Activated CD4-positive, alpha-beta T cell treated with anti-CD3 and anti-CD28 coated beads for 36 hours (primary cell): ENCODE measurements around the gene CFAP65. TPM values are rescaled to one million over a fixed set of nuclear protein-coding genes. Genes with fewer than 3 reads are reported as not detected.

Source experiments
- ATAC-seq: fragments of 200-7000 bp; cut with Tn5 transposase; one replicate; pipeline ENCODE4 v1.10.0; 2021; ENCODE audit warnings: mild to moderate bottlenecking, moderate library complexity
- CTCF ChIA-PET: fragments of 350-600 bp; sonication (Branson Sonifier 250); formaldehyde crosslinking; loops from one replicate; lab custom pipeline; 2021; ENCODE audit warnings: antibody characterized with exemption; lab: Charles Lee
- POLR2A ChIA-PET: fragments of 350-600 bp; sonication (Branson Sonifier 250); formaldehyde crosslinking; loops from one replicate; lab custom pipeline; 2021; ENCODE audit warnings: antibody characterized with exemption, inconsistent platforms; lab: Charles Lee
- DNase-seq: peaks from one replicate; pipeline ENCODE4 v3.0.0-alpha.2; 2020
- H3K27ac Mint-ChIP-seq: one replicate; pipeline ENCODE4 v1.8.0; 2021; ENCODE audit warnings: mixed read lengths
- H3K27me3 Mint-ChIP-seq: one replicate; pipeline ENCODE4 v1.8.0; 2021; ENCODE audit warnings: mixed read lengths
- H3K36me3 Mint-ChIP-seq: one replicate; pipeline ENCODE4 v1.8.0; 2021; ENCODE audit warnings: low read depth, mixed read lengths
- H3K4me1 Mint-ChIP-seq: one replicate; pipeline ENCODE4 v1.8.0; 2021; ENCODE audit warnings: mixed read lengths
- H3K4me3 Mint-ChIP-seq: one replicate; pipeline ENCODE4 v1.8.0; 2021; ENCODE audit warnings: mild to moderate bottlenecking, moderate library complexity, mixed read lengths
- H3K9me3 Mint-ChIP-seq: one replicate; pipeline ENCODE4 v1.8.0; 2021; ENCODE audit warnings: low read depth, mixed read lengths
- intact Hi-C, 2 experiments: fragments of 100-400 bp; cut with DNase I in 1 of 2; cut with micrococcal nuclease in 1 of 2; formaldehyde crosslinking; loops; one replicate each; pipeline versions ENCODE4 v1.14.2 to v1.15.1; 2022 to 2024; cut with DNase I, micrococcal nuclease
- total RNA-seq, 2 experiments: library from RNA; stranded (reverse); gene quantifications; one replicate each; pipeline ENCODE4 v1.2.3, GENCODE V29; 2021

The CFAP65 gene
- total RNA-seq = not detected

- Mint-ChIP-seq H3K27me3 (peaks cover 43% of the 10 kb centered on the region), H3K36me3 (no peaks in the 10 kb centered on the region), H3K4me1 (peaks cover 9% of the 10 kb centered on the region), H3K9me3 (no peaks in the 10 kb centered on the region), H3K27ac (no peak within 1 kb of the TSS), H3K4me3 (peak within 1 kb of the TSS; percentile 51)
- ATAC-seq = peak; percentile 60
- peak; percentile 70 for DNase-seq
- intact Hi-C loops = no loop called here
- POLR2A ChIA-PET = no interaction called here
- CTCF ChIA-PET = interaction anchor here (0.7 to 5.5 kb wide), 8 partner anchors 12 to 399 kb away, joined by 3 to 42 read pairs (median 4); partner anchors contain the start of genes ANKZF1 and ATG9A
Measured at GRCh38 chr2:219041252-219041651, at the start of gene CFAP65. Gene CFAP65 (minus strand): TSS chr2:219041516. CDS start chr2:219039048, 2,468 bp downstream.

- H3K27me3 Mint-ChIP-seq = no peaks in the 10 kb centered on the region
- POLR2A ChIA-PET = no interaction called here
- peaks cover 5% of the 10 kb centered on the region for H3K36me3 Mint-ChIP-seq
- H3K4me3 Mint-ChIP-seq = no peak overlapping the region
- intact Hi-C loops = no loop called here
- H3K9me3 Mint-ChIP-seq = no peaks in the 10 kb centered on the region
- no peak for DNase-seq
- CTCF ChIA-PET = interaction anchor here (0.6 to 3.2 kb wide), 10 partner anchors 10 to 111 kb away, joined by 3 to 20 read pairs (median 4); no protein-coding TSS in a partner anchor
- ATAC-seq = no peak
- peaks cover 9% of the 10 kb centered on the region for H3K4me1 Mint-ChIP-seq
- H3K27ac Mint-ChIP-seq = no peak overlapping the region
Measured at GRCh38 chr2:219090436-219091299, 49.4 kb upstream of the CFAP65 start.

GRCh38 chr2:219089330-219089729, 48.0 kb upstream of the CFAP65 start:
- POLR2A ChIA-PET = no interaction called here
- Mint-ChIP-seq H3K36me3 (peaks cover 5% of the 10 kb centered on the region), H3K9me3 (no peaks in the 10 kb centered on the region), H3K4me1 (peaks cover 9% of the 10 kb centered on the region), H3K27ac (no peak overlapping the region), H3K27me3 (no peaks in the 10 kb centered on the region), H3K4me3 (no peak overlapping the region)
- DNase-seq (no peak), ATAC-seq (no peak)
- CTCF ChIA-PET = interaction anchor here (2.1 kb wide), 1 partner anchor 14 kb away, joined by 9 read pairs; no protein-coding TSS in a partner anchor
- intact Hi-C loops = no loop called here

GRCh38 chr2:219087848-219088247, 46.5 kb upstream of the CFAP65 start:
- POLR2A ChIA-PET = interaction anchor here (0.7 kb wide), 1 partner anchor 25 kb away, joined by 4 read pairs; no protein-coding TSS in a partner anchor
- intact Hi-C loops = no loop called here
- H3K27ac Mint-ChIP-seq = no peak overlapping the region
- CTCF ChIA-PET = interaction anchor here (0.5 to 2.1 kb wide), 7 partner anchors 14 to 67 kb away, joined by 3 to 17 read pairs (median 5); no protein-coding TSS in a partner anchor
- no peaks in the 10 kb centered on the region for H3K9me3 Mint-ChIP-seq
- DNase-seq (no peak), ATAC-seq (no peak)
- peaks cover 5% of the 10 kb centered on the region for H3K36me3 Mint-ChIP-seq
- no peaks in the 10 kb centered on the region for H3K27me3 Mint-ChIP-seq
- H3K4me3 Mint-ChIP-seq = no peak overlapping the region
- H3K4me1 Mint-ChIP-seq = peaks cover 9% of the 10 kb centered on the region

GRCh38 chr2:219087361-219087760, 46.0 kb upstream of the CFAP65 start:
- Mint-ChIP-seq H3K27me3 (no peaks in the 10 kb centered on the region), H3K9me3 (no peaks in the 10 kb centered on the region), H3K4me1 (peaks cover 9% of the 10 kb centered on the region), H3K4me3 (no peak overlapping the region), H3K27ac (no peak overlapping the region), H3K36me3 (peaks cover 5% of the 10 kb centered on the region)
- ATAC-seq (no peak), DNase-seq (no peak)
- POLR2A ChIA-PET = interaction anchor here (0.7 kb wide), 1 partner anchor 25 kb away, joined by 4 read pairs; no protein-coding TSS in a partner anchor
- intact Hi-C loops = no loop called here
- CTCF ChIA-PET = interaction anchor here (0.5 to 2.1 kb wide), 3 partner anchors 13 to 35 kb away, joined by 5 to 17 read pairs (median 9); no protein-coding TSS in a partner anchor

- Mint-ChIP-seq H3K27me3 (no peaks in the 10 kb centered on the region), H3K9me3 (no peaks in the 10 kb centered on the region), H3K4me3 (no peak overlapping the region), H3K4me1 (peaks cover 9% of the 10 kb centered on the region), H3K36me3 (peaks cover 5% of the 10 kb centered on the region), H3K27ac (no peak overlapping the region)
- CTCF ChIA-PET = interaction anchor here (0.7 to 2.1 kb wide), 6 partner anchors 13 to 463 kb away, joined by 3 to 17 read pairs (median 3); no protein-coding TSS in a partner anchor
- DNase-seq (no peak), ATAC-seq (no peak)
- intact Hi-C loops = no loop called here
- POLR2A ChIA-PET = no interaction called here
Measured at GRCh38 chr2:219086196-219086595, 44.9 kb upstream of the CFAP65 start.

- H3K4me3 Mint-ChIP-seq = no peak overlapping the region
- intact Hi-C loops = no loop called here
- H3K9me3 Mint-ChIP-seq = no peaks in the 10 kb centered on the region
- peaks cover 5% of the 10 kb centered on the region for H3K36me3 Mint-ChIP-seq
- ChIA-PET CTCF (interaction anchor here (0.7 to 1.3 kb wide), 7 partner anchors 13 to 693 kb away, joined by 3 to 9 read pairs (median 3); no protein-coding TSS in a partner anchor), POLR2A (no interaction called here)
- peaks cover 9% of the 10 kb centered on the region for H3K4me1 Mint-ChIP-seq
- no peaks in the 10 kb centered on the region for H3K27me3 Mint-ChIP-seq
- no peak for DNase-seq
- ATAC-seq = no peak
- H3K27ac Mint-ChIP-seq = no peak overlapping the region
Measured at GRCh38 chr2:219084791-219085190, 43.5 kb upstream of the CFAP65 start.

GRCh38 chr2:219082332-219082958, 41.1 kb upstream of the CFAP65 start:
- ATAC-seq (no peak), DNase-seq (no peak)
- no peak overlapping the region for H3K27ac Mint-ChIP-seq
- H3K4me3 Mint-ChIP-seq = no peak overlapping the region
- ChIA-PET POLR2A (no interaction called here), CTCF (interaction anchor here (0.6 to 2.7 kb wide), 3 partner anchors 21 to 286 kb away, joined by 3 to 8 read pairs (median 5); partner anchors contain the start of gene NHEJ1)
- H3K36me3 Mint-ChIP-seq = no peaks in the 10 kb centered on the region
- H3K27me3 Mint-ChIP-seq = no peaks in the 10 kb centered on the region
- H3K9me3 Mint-ChIP-seq = no peaks in the 10 kb centered on the region
- H3K4me1 Mint-ChIP-seq = peaks cover 7% of the 10 kb centered on the region
- intact Hi-C loops = no loop called here

- ATAC-seq (no peak), DNase-seq (no peak)
- intact Hi-C loops = no loop called here
- Mint-ChIP-seq H3K4me3 (no peak overlapping the region), H3K9me3 (no peaks in the 10 kb centered on the region), H3K4me1 (peaks cover 1% of the 10 kb centered on the region), H3K36me3 (peaks cover 3% of the 10 kb centered on the region), H3K27ac (no peak overlapping the region), H3K27me3 (no peaks in the 10 kb centered on the region)
- ChIA-PET CTCF (interaction anchor here (0.6 to 2.7 kb wide), 5 partner anchors 10 to 286 kb away, joined by 3 to 8 read pairs (median 3); no protein-coding TSS in a partner anchor), POLR2A (no interaction called here)
Measured at GRCh38 chr2:219081701-219082331, 40.5 kb upstream of the CFAP65 start.

- POLR2A ChIA-PET = no interaction called here
Measured at GRCh38 chr2:219081096-219081495, 39.8 kb upstream of the CFAP65 start.

More at GRCh38 chr2:219081096-219081495, 39.8 kb upstream of the CFAP65 start:
- ATAC-seq (no peak), DNase-seq (no peak)
- H3K36me3 Mint-ChIP-seq = peaks cover 6% of the 10 kb centered on the region
- H3K4me1 Mint-ChIP-seq = no peaks in the 10 kb centered on the region
- no peaks in the 10 kb centered on the region for H3K9me3 Mint-ChIP-seq
- no peak overlapping the region for H3K27ac Mint-ChIP-seq
- CTCF ChIA-PET = interaction anchor here (0.6 to 13.7 kb wide), 8 partner anchors 9 to 349 kb away, joined by 3 to 154 read pairs (median 5); no protein-coding TSS in a partner anchor
- H3K27me3 Mint-ChIP-seq = no peaks in the 10 kb centered on the region
- intact Hi-C loops = no loop called here
- H3K4me3 Mint-ChIP-seq = no peak overlapping the region
